Endothelial cell of umbilical vein (primary cell): ENCODE data around the gene LEUTX. TPM values are rescaled to one million over a fixed set of nuclear protein-coding genes. Genes with fewer than 3 reads are reported as not detected.

Source experiments
- BruUV-seq: library from RNA; stranded (reverse); fragments of 400-500 nt; replicated peaks from 2 replicates; lab custom pipeline; 2021; lab: Mats Ljungman, UMichigan
- CTCF ChIA-PET: fragments of 300-600, 350-600 bp; sonication (Branson Sonifier 250); formaldehyde crosslinking; loops from one replicate; lab custom pipeline; 2021; ENCODE audit warnings: antibody characterized with exemption, inconsistent platforms; lab: Charles Lee
- POLR2A ChIA-PET: fragments of 300-600, 350-600 bp; sonication (Branson Sonifier 250); formaldehyde crosslinking; loops from one replicate; lab custom pipeline; 2021; ENCODE audit warnings: antibody characterized with exemption, inconsistent platforms; lab: Charles Lee
- DNase-seq: peaks from one replicate; pipeline ENCODE4 v3.0.0-alpha.2; 2011; ENCODE audit warnings: low read depth, low spot score
- FAIRE-seq: peaks from 2 replicates; lab custom pipeline; 2011; peaks lifted over from hg19 to GRCh38; lab: Jason Lieb, UNC
- H2AFZ ChIP-seq: 2 replicates; pipeline ENCODE4 v1.6.0; 2012; ENCODE audit warnings: low read depth, low read length, control low read depth, inconsistent platforms
- H3K27ac ChIP-seq: 2 replicates; pipeline ENCODE4 v1.5.1; 2011; ENCODE audit warnings: low read depth, mild to moderate bottlenecking, control low read depth, low read length, moderate library complexity; ENCODE audit not compliant: insufficient read depth
- H3K27me3 ChIP-seq, 2 experiments: 2 replicates each; pipeline versions ENCODE4 v1.6.0 to v1.6.1; 2011; ENCODE audit warnings: low read length in 2 of 2, mixed read lengths in 1 of 2; ENCODE audit not compliant: control insufficient read depth in 2 of 2, insufficient read depth in 2 of 2
- H3K36me3 ChIP-seq, 2 experiments: 2 replicates in 1 of 2; 3 replicates in 1 of 2; pipeline ENCODE4 v1.5.1; 2011; ENCODE audit warnings: low read length in 2 of 2, mild to moderate bottlenecking in 1 of 2, moderate library complexity in 1 of 2; ENCODE audit not compliant: control insufficient read depth in 2 of 2, insufficient read depth in 2 of 2; ENCODE audit errors: extremely low read depth in 1 of 2
- H3K4me1 ChIP-seq: 3 replicates; pipeline ENCODE4 v1.5.1; 2011; ENCODE audit warnings: mild to moderate bottlenecking, low read length; ENCODE audit not compliant: control insufficient read depth, insufficient read depth; ENCODE audit errors: extremely low read depth
- H3K4me2 ChIP-seq: 2 replicates; pipeline ENCODE4 v1.6.1; 2011; ENCODE audit warnings: low read length, control low read depth, mixed read lengths; ENCODE audit not compliant: insufficient read depth
- H3K4me3 ChIP-seq, 3 experiments: fragments of 200-600 bp in 1 of 3; sonication (generic), shearing (Covaris generic) in 1 of 3; replicated peaks in 1 of 3; 2 replicates each; pipeline ENCODE4 v1.5.1; 2011 to 2016; ENCODE audit warnings: control low read depth in 3 of 3, low read length in 3 of 3, mild to moderate bottlenecking in 2 of 3, inconsistent platforms in 1 of 3, low read depth in 1 of 3, moderate library complexity in 1 of 3; ENCODE audit not compliant: insufficient read depth in 1 of 3
- H3K79me2 ChIP-seq: 2 replicates; pipeline ENCODE4 v1.6.0; 2012; ENCODE audit warnings: low read length, inconsistent platforms; ENCODE audit not compliant: control insufficient read depth, insufficient read depth
- H3K9ac ChIP-seq: replicated peaks from 2 replicates; pipeline ENCODE3; 2011; ENCODE audit warnings: low read length, control low read depth; ENCODE audit not compliant: insufficient read depth; ENCODE audit errors: extremely low read depth
- H3K9me1 ChIP-seq: replicated peaks from 3 replicates; pipeline ENCODE4 v1.6.0; 2011; ENCODE audit warnings: mild to moderate bottlenecking, low read length; ENCODE audit not compliant: control insufficient read depth, insufficient read depth; ENCODE audit errors: extremely low read depth
- H3K9me3 ChIP-seq: replicated peaks from 2 replicates; pipeline ENCODE4 v1.5.1; 2012; ENCODE audit warnings: low read length, inconsistent platforms; ENCODE audit not compliant: control insufficient read depth, insufficient read depth
- H4K20me1 ChIP-seq: replicated peaks from 2 replicates; pipeline ENCODE3; 2011; ENCODE audit warnings: mild to moderate bottlenecking, low read length; ENCODE audit not compliant: control insufficient read depth, insufficient read depth; ENCODE audit errors: extremely low read depth
- EZH2 ChIP-seq: IDR thresholded peaks from 2 replicates; pipeline ENCODE4 v1.6.1; 2012; ENCODE audit warnings: borderline replicate concordance, low read depth, mild to moderate bottlenecking, moderate library complexity, low read length, inconsistent platforms; ENCODE audit not compliant: severe bottlenecking
- FOS ChIP-seq: IDR thresholded peaks from 2 replicates; pipeline ENCODE4 v1.6.1; 2011; ENCODE audit warnings: mild to moderate bottlenecking, low read length, moderate library complexity, borderline replicate concordance; ENCODE audit not compliant: insufficient read depth
- GATA2 ChIP-seq: IDR thresholded peaks from 2 replicates; pipeline ENCODE4 v1.7.0; 2011; ENCODE audit warnings: low read depth, mild to moderate bottlenecking, moderate library complexity, mixed read lengths, low read length; ENCODE audit not compliant: insufficient read length, insufficient read depth
- JUN ChIP-seq: IDR thresholded peaks from 2 replicates; pipeline ENCODE4 v1.6.1; 2011; ENCODE audit warnings: borderline replicate concordance, low read depth; ENCODE audit not compliant: insufficient read length, insufficient read depth
- MYC ChIP-seq: IDR thresholded peaks from one replicate; pipeline ENCODE4 v1.6.1; 2011; ENCODE audit warnings: mild to moderate bottlenecking, low read depth, low read length
- POLR2A ChIP-seq: IDR thresholded peaks from 2 replicates; pipeline ENCODE4 v1.6.1; 2012; ENCODE audit warnings: low read depth, mild to moderate bottlenecking, control low read depth, low read length
- POLR2AphosphoS5 ChIP-seq: IDR thresholded peaks from 2 replicates; pipeline ENCODE4 v1.6.1; 2012; ENCODE audit warnings: low read depth, mild to moderate bottlenecking, control low read depth, low read length, moderate library complexity; ENCODE audit not compliant: insufficient read depth
- dilution Hi-C: fragments of 300-500 bp; cut with MboI; formaldehyde crosslinking; loops from one replicate; pipeline ENCODE4 v1.15.0; 2019; ENCODE audit warnings: low sequenced_read_pairs; ENCODE audit not compliant: extremely low pct_ligation_motif_present
- intact Hi-C: fragments of 100-400 bp; cut with micrococcal nuclease; formaldehyde crosslinking; loops from one replicate; pipeline ENCODE4 v1.10.0; 2022
- polyA plus RNA-seq, 4 experiments: library from polyadenylated mRNA; depleted of rRNA in 3 of 4; stranded (reverse) in 3 of 4; unstranded in 1 of 4; fragments of >200 nt; gene quantifications; 2 replicates each; pipeline versions ENCODE4 v1.2.1 to v1.2.3, GENCODE V29; 2011 to 2012; ENCODE audit warnings: missing spikeins in 1 of 4
- total RNA-seq: library from RNA; stranded (reverse); gene quantifications from 2 replicates; pipeline ENCODE4 v1.2.3, GENCODE V29; 2021
- TF ChIP-seq, protein P1 (sequence below), 2 donors: IDR thresholded peaks; 1 replicate in 1 of 2; 2 replicates in 1 of 2; pipeline ENCODE4 v1.5.1; 2011; ENCODE audit warnings: low read length in 2 of 2, mild to moderate bottlenecking in 2 of 2, moderate library complexity in 2 of 2, control low read depth in 1 of 2, inconsistent platforms in 1 of 2, low read depth in 1 of 2; ENCODE audit not compliant: insufficient read depth in 1 of 2; ENCODE audit errors: extremely low read depth in 1 of 2
- TF ChIP-seq, protein P2 (sequence below): IDR thresholded peaks from 2 replicates; pipeline ENCODE4 v1.6.1; 2011; ENCODE audit not compliant: insufficient read depth, insufficient read length

Gene LEUTX
- total and polyA plus RNA-seq, 2 donors (not counting 3 experiments of a cell fraction or from before 2014, with no cell fraction given): not detected

DNA sequence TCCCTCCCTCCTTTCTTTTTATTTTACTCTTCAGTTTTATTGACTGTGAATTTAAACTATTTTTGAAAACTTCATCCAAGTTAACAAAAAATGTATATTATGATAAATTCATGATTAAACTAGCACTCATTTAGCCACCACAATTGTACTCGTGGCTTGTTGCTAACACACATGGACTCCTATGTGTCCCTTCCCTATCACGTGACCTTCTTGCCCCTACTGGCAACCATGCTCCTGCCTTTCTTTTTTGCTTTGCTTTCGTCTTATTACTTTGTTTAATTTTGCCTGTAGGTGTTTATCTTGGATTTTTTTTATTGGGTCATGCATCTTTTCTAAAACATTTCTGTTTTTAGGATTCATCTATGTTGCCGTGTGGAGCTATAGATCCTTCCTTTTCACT lies 49.1 kb upstream of the LEUTX start:
- CTCF ChIA-PET: no interaction called here
- FAIRE-seq: no peak
- dilution Hi-C loops: no loop called here

More for the DNA sequence above, 49.1 kb upstream of the LEUTX start:
- no peak overlapping the region for H3K9ac ChIP-seq
- TF ChIP-seq JUN (no peak), MYC (no peak), EZH2 (no peak), POLR2A (no peak), GATA2 (no peak), POLR2AphosphoS5 (no peak), FOS (no peak)
- TF ChIP-seq, protein P1, sequence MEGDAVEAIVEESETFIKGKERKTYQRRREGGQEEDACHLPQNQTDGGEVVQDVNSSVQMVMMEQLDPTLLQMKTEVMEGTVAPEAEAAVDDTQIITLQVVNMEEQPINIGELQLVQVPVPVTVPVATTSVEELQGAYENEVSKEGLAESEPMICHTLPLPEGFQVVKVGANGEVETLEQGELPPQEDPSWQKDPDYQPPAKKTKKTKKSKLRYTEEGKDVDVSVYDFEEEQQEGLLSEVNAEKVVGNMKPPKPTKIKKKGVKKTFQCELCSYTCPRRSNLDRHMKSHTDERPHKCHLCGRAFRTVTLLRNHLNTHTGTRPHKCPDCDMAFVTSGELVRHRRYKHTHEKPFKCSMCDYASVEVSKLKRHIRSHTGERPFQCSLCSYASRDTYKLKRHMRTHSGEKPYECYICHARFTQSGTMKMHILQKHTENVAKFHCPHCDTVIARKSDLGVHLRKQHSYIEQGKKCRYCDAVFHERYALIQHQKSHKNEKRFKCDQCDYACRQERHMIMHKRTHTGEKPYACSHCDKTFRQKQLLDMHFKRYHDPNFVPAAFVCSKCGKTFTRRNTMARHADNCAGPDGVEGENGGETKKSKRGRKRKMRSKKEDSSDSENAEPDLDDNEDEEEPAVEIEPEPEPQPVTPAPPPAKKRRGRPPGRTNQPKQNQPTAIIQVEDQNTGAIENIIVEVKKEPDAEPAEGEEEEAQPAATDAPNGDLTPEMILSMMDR (IDR thresholded peaks at IDR 0.05; ENCODE audit: extremely low read depth in 1 of 2, insufficient read depth in 1 of 2, low read depth in 1 of 2, low read length in 2 of 2): no peak
- TF ChIP-seq, protein P2, sequence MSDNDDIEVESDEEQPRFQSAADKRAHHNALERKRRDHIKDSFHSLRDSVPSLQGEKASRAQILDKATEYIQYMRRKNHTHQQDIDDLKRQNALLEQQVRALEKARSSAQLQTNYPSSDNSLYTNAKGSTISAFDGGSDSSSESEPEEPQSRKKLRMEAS: no peak
- H3K79me2 ChIP-seq: no peaks in the 10 kb centered on the region
- no peak for DNase-seq
- no peaks in the 10 kb centered on the region for H3K9me1 ChIP-seq
- H3K36me3 ChIP-seq: no peaks in the 10 kb centered on the region
- POLR2A ChIA-PET: no interaction called here
- no peaks in the 10 kb centered on the region for H3K27me3 ChIP-seq
- no peaks in the 10 kb centered on the region for H3K9me3 ChIP-seq
- H3K4me3 ChIP-seq: no peak overlapping the region
- BruUV-seq: no TSS peak
- intact Hi-C loops: no loop called here
- no peak overlapping the region for H3K27ac ChIP-seq
- H4K20me1 ChIP-seq: no peaks in the 10 kb centered on the region
- no peak overlapping the region for H3K4me2 ChIP-seq
- H2AFZ ChIP-seq: no peak overlapping the region
- H3K4me1 ChIP-seq: no peaks in the 10 kb centered on the region
